LoVo (cell line): Measurements from ENCODE around the gene PRKCQ.

Experiments used
- DNase-seq: peaks from one replicate; pipeline ENCODE4 v3.0.0-alpha.2; 2016; ENCODE audit warnings: low spot score

The PRKCQ gene

GRCh38 chr10:6567884-6568283, 12.2 kb downstream of the PRKCQ start:
- DNase-seq, result no peak

GRCh38 chr10:6567203-6567703, 12.8 kb downstream of the PRKCQ start:
- no peak for DNase-seq

DNA sequence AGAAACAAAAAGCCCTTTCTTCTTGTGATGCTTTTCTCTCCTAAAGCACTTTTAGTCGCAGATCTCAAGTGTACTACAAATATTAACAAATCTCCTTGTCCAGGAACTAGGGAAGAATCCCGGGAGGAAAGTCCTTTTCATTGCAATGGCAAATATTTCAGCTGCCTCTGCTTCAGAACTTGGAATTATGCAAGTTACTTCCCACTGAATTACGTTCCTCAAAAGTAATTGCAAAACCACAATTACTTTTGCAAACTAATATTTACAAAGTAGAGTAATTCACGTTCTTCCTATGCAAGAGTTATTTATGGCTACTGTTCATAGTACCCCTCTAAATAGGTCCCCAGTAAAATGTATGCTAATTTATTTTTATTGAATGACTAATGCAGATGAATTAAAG, 14.5 kb downstream of the PRKCQ start:
- DNase-seq, result no peak

- no peak for DNase-seq
These were observed 15.7 kb downstream of the PRKCQ start for GRCh38 chr10:6564367-6564766.

DNA sequence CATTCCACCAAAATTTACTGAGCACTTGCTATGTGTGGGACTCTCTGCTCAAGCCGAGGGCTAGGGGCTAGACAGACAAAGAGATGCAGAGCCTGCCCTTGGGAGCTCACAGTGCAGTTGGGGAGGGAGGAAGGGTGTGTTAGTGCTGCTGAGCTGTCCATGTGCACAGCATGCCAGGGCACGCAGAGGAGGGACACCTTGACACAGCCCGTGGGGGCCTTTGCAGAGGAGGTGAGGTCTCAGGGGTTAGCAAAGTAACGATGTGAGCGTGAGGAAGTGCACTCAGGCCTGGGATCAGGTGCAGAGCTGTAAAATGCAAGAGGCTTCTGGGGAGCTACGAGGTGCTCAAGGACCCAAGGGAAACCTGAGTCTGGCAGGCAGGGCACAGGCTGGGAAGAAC, 16.3 kb downstream of the PRKCQ start:
- DNase-seq, result no peak

- no peak for DNase-seq
These were observed 17.0 kb downstream of the PRKCQ start for GRCh38 chr10:6563075-6563474.

GRCh38 chr10:6562221-6562620, 17.9 kb downstream of the PRKCQ start:
- no peak for DNase-seq

- no peak for DNase-seq
These were observed 18.5 kb downstream of the PRKCQ start for GRCh38 chr10:6561552-6561951.

DNA sequence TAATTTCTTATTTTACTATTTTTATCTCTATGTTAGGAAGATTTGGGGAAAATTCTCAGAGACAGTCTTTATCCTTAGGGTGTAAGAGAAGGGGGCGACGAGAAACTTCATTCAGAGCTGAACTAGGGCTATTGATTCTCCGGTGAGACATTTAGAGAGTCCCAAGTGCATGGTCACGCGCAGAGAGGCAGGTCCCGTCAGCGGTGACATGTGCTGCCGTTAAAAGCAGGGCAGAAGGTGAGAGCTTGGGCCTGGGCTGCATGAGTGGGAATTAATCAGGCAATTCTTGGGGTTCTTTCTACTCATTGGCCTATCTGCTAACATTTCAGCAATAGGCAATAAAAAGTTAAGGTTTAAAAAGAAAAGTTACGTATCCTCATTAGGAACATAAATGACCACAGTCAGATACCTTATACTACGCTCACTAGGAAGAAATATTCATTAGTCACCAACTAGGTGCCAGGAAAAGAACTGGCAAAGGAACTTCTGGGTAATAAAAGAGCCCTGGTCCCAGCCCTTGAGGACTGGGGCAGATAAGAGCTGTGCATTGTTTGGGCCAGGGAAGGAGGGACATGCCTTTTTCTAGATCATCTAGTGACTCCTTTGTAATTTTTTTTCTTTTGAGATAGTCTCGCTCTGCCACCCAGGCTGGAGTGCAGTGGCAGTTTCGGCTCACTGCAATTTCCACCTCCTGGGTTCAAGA, 21.2 kb downstream of the PRKCQ start:
- no peak for DNase-seq

DNA sequence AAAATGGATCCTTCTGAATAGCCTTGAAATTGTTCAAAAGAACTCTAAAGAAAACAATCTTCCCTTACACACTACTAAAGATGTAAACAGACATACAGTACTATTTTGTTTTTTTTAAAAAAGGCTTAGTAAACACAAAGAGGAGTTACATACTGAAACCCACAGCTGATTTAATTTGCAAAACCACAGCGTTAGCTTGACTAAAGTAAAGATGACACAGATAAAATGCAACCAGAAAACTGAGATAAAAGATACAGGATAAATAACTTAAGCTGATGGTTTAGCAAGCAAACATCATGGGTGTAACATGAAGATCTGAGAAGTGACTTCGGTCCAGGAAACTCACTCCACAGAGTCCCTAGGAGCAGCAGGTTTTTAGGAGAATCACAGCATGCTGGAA, 21.8 kb downstream of the PRKCQ start:
- DNase-seq, result no peak

DNA sequence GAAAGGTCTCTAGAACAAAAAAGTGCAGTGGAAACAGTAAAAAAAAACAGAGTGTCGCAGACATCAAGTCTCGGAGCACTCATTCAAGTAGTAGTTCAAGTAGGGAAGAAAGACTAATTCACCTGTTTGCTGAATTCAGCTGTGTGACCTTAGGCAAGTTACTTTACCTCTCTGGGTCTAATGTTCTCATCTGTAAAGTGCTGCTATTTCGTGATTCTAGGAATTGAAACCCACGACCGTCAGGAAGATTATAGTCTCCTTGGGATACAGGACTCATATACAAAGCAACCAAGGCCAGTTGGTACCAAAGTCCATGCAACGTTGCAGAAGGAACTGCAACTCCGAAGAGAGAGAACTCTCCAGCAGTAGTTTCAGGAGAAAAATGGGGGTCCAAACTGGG, 26.1 kb downstream of the PRKCQ start:
- DNase-seq, result no peak

DNA sequence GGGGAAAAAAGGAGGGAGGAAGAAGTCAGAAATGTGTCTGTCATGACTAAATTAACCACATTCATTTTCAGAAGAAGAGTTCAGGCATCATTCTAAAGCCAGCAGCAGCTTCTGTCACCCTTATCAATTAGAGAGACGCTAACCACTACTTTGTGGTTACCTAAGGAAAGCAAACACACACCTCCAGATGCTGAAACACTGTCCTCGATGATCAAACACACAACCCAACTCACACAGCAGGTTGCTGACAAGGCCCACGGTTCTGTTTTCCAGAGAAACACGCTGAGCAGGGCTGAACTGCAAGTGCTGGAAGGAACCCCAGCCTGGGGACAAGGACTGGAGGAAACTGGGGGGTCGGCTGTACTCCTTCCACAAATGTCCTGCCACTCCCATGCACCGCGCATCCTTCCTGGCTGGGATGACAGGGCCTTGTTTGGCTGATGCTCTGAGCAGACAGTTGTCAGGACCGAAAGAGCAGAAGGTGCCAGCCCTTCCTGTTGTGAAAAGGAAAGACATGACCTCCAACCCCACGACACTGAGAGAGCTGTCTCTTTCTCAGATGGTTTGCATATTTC, 36.6 kb downstream of the PRKCQ start:
- DNase-seq, result no peak

DNA sequence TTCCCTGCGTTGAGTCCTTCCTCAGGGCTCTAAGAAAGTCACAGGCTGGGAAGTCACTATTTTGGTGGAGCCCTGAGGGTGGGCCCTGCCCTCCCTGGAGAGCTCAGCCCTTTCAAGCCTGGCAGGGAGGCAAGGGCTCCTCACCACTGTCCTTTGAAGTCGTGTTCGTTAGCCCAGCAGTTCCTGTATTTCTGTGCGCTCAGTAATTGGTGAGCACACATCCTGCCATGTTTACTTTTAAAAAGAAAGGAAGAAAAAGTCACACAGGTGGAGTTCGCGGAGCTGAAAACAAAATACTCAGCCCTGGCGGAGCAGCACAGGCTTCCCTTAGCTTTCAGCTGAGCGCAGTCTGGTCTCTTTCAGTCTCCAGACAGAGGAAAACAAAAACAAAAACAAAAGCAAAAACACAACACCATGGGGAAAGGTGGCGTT, 37.1 kb downstream of the PRKCQ start:
- DNase-seq, result no peak

GRCh38 chr10:6539833-6540232, 40.2 kb downstream of the PRKCQ start:
- DNase-seq, result no peak

DNA sequence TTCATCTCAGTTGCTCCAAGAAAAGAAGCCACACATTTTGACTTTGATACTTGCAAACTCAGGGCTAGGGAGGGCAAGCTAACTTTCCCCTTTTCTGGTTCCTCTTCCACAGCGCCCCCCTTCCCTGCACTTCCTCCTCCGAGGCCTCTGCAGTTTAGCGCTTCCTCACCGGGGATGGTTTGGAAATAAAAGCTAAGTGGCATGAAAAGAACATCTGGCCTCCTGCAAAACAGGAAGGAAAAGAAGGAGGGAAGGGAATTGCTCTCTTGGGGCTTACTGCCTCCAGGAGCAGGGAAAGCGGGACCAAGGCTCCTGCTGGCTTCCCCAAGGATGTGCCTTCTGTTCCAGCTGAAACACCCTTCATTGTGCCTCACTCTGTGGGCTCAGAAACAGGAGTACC, 42.3 kb downstream of the PRKCQ start:
- DNase-seq, result no peak

- no peak for DNase-seq
These were observed 44.0 kb downstream of the PRKCQ start for GRCh38 chr10:6536102-6536501.

DNA sequence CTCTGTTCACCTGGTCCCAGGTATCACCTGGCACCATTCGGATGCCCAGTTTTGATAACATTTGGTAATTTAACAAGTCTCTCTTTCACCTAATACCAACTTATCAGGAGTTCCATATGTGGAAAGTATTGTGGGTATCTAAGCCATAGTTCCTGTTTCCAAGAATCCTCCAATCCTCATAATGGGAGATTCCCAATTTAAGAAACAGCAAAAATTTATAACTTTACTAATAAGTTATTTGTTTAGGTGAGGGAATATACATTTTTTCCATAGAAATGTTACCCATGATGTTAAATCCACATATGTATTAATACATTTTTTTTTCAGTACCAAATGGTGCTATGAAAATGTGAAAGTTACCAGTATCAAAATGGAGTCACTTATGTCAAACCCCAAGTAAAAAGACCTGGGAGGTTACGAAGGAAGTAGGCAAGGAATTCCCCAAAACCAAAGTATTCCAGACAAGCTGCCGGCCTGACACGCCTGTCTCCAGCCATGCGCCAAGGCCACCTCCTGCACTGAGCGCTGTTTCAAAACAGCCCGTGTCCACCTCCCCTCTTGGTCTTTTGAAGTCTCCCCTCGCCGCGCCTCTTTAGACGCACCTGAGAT, 44.8 kb downstream of the PRKCQ start:
- DNase-seq, result no peak

- DNase-seq, result no peak
These were observed 47.8 kb downstream of the PRKCQ start for GRCh38 chr10:6532321-6532720.

DNA sequence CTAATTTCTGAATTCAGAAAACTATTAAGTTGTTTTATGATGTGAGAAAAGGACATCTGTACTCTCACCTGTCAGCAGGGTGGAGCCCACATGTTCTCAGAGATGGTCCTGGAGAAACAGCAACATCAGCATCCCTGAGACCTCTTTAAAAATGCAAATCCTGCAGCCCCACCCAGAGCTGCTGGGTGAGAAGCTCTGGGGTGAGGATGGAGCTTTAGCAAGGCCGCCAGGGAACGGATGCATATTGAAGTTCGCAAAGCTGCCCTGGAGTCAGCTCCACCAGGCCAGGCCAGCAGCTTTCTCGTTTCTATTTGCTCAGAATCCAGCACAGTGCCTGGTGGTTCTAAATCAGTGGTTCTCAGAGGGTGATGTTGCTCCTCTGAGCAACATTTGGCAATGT, 49.1 kb downstream of the PRKCQ start:
- no peak for DNase-seq

DNA sequence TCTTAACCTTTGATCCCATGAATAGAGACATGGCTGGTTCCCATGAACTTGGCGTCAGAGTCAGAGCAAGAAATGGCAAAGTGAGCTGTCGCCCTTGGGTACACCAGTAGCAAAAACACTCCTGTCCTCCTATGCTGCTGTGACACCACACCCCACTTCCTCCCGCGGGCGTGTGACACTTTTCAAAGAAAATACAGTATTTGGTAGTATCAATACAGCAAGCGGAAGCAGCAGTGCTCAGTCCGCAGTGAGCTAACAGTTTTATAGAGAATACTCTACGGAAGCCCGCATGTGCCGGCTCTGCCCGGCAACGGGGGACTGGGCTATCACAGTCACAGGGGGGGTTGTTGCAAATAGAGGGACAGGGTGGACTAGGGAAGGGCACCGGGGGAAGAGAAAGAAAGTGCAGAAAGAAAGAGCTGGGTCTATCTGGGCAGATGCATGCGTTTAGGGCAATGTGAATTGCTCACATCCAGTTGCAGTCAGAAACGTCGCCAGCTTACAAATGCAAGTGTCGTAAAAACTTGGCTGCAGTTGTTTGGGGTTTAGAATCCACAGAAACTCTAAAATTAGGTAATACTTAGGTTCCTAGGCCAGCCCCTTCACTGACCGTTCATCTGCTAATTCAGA, 49.8 kb downstream of the PRKCQ start:
- no peak for DNase-seq

GRCh38 chr10:6528198-6528950, 51.7 kb downstream of the PRKCQ start:
- DNase-seq, result no peak

- DNase-seq, result no peak
These were observed 54.4 kb downstream of the PRKCQ start for GRCh38 chr10:6525599-6526165.
